ENCODE results near the gene CXCL5. TPM values are rescaled to one million over a fixed set of nuclear protein-coding genes. Genes with fewer than 3 reads are reported as not detected.

Gene CXCL5
- polyA plus RNA-seq, 1 of the 3 experiments (the other 2 are of a cell fraction) = 0.02 TPM

DNA sequence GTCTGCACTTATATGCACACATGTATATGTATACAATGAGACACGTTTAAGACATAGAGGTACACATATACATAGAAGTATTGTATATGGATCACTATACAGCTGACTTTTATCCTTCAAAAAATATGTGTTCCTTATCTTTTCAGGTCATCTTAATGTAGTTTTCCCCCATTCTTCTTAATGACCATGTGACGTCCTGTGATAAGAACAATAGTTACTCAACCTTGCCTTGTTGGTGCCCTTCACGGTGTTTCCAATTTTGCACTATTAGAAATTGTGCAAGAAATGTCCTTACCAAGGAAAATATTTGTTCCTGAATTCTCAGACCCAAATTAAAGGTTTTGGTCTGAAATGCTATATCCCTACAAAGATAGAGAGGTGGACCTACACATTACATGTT, 9.4 kb downstream of the CXCL5 start:
- no peak overlapping the region for H3K9ac ChIP-seq
- CTCF ChIA-PET = no interaction called here
- POLR2A ChIA-PET = no interaction called here
- DNase-seq = no peak
- peaks cover 1% of the 10 kb centered on the region; the same call in 1 of the 2 replicates for H3K27me3 ChIP-seq (ENCODE audit: insufficient read depth)
- H2AFZ ChIP-seq (ENCODE audit: low read depth) = no peak overlapping the region
- no peak overlapping the region for H3K27ac ChIP-seq (ENCODE audit: low read depth in 2 of 2, low read length in 1 of 2)
- no peaks in the 10 kb centered on the region for H4K20me1 ChIP-seq (ENCODE audit: insufficient read depth)
- no peaks in the 10 kb centered on the region for H3K9me3 ChIP-seq
- no peaks in the 10 kb centered on the region for H3K4me1 ChIP-seq (ENCODE audit: control insufficient read depth in 1 of 2, insufficient read depth in 2 of 2, low read depth in 1 of 2, low read length in 1 of 2)
- H3K36me3 ChIP-seq (replicated peaks in 1 of 2; ENCODE audit: control insufficient read depth in 1 of 2, insufficient read depth in 2 of 2, low read length in 1 of 2) = no peaks in the 10 kb centered on the region
- no peaks in the 10 kb centered on the region for H3K79me2 ChIP-seq (ENCODE audit: insufficient read depth)
- H3F3A ChIP-seq (replicated peaks; ENCODE audit: insufficient read depth) = no peaks in the 10 kb centered on the region
- TF ChIP-seq CHD2 (IDR thresholded peaks at IDR 0.05; ENCODE audit: low read length, partially characterized antibody) (no peak), EP300 (IDR thresholded peaks at IDR 0.05; ENCODE audit: borderline replicate concordance in 1 of 2, low read depth in 1 of 2, low read length in 1 of 2) (no peak), FOXJ3 (CRISPR knock-in tag; IDR thresholded peaks at IDR 0.05) (no peak)
- TF ChIP-seq, protein P1, sequence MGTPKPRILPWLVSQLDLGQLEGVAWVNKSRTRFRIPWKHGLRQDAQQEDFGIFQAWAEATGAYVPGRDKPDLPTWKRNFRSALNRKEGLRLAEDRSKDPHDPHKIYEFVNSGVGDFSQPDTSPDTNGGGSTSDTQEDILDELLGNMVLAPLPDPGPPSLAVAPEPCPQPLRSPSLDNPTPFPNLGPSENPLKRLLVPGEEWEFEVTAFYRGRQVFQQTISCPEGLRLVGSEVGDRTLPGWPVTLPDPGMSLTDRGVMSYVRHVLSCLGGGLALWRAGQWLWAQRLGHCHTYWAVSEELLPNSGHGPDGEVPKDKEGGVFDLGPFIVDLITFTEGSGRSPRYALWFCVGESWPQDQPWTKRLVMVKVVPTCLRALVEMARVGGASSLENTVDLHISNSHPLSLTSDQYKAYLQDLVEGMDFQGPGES (IDR thresholded peaks at IDR 0.05; ENCODE audit: low read depth, low read length) = no peak
- WGBS (ENCODE audit: low lambda C conversion rate) = 4% methylated on average over 3 of the region's 3 CpGs
- no peaks in the 10 kb centered on the region for H3K9me2 ChIP-seq
- H3K4me2 ChIP-seq = no peak overlapping the region
- no peak overlapping the region for H3K4me3 ChIP-seq (ENCODE audit: low read depth in 2 of 2, low read length in 1 of 2)

DNA sequence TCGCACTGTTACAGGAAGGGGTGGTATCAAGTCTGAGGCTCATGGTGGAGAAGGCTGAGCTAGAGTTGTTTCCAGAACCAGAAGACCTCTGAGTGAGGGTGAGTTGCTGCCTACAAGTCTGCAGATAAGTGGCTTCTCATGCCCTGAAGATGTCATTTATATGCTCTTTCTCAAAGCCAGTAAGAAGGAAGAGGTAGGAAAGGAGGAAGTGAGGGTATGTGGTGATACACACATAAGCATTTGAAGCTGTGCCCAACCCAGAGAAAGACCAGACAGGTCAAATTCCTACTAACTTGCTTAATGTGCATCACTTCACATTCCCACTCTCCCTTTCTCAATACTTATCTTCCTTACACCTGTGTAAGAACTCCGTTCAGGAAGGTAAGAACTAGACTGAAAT, 10.4 kb downstream of the CXCL5 start, which contains the start of gene PPBP:
Gene PPBP, minus strand, starts transcription at position 130 of the 400 bp plus-strand sequence. Its CDS starts 87 bp downstream, at position 43.
- H2AFZ ChIP-seq (ENCODE audit: low read depth) = no peak within 1 kb of the TSS
- no peak within 1 kb of the TSS for H3K27ac ChIP-seq (ENCODE audit: low read depth in 2 of 2, low read length in 1 of 2)
- CTCF ChIA-PET = no interaction called here
- no peaks in the 10 kb centered on the region for H3K4me1 ChIP-seq (ENCODE audit: control insufficient read depth in 1 of 2, insufficient read depth in 2 of 2, low read depth in 1 of 2, low read length in 1 of 2)
- no peaks in the 10 kb centered on the region for H3K9me3 ChIP-seq
- H3K9me2 ChIP-seq = no peaks in the 10 kb centered on the region
- no peaks in the 10 kb centered on the region for H3K79me2 ChIP-seq (ENCODE audit: insufficient read depth)
- no peak for DNase-seq
- TF ChIP-seq YY1 (IDR thresholded peaks at IDR 0.05; ENCODE audit: low read depth) (no peak), EP300 (IDR thresholded peaks at IDR 0.05; ENCODE audit: borderline replicate concordance in 1 of 2, low read depth in 1 of 2, low read length in 1 of 2) (no peak), SMC3 (IDR thresholded peaks at IDR 0.05; ENCODE audit: low read depth, low read length) (no peak), RXRA (IDR thresholded peaks at IDR 0.05; ENCODE audit: borderline replicate concordance, low read depth) (no peak), FOSL2 (IDR thresholded peaks at IDR 0.05; ENCODE audit: borderline replicate concordance, low read depth) (no peak), MXI1 (IDR thresholded peaks at IDR 0.05; ENCODE audit: low read depth, low read length) (no peak), RCOR1 (IDR thresholded peaks at IDR 0.05; ENCODE audit: low read length) (no peak)
- TF ChIP-seq, protein P2, sequence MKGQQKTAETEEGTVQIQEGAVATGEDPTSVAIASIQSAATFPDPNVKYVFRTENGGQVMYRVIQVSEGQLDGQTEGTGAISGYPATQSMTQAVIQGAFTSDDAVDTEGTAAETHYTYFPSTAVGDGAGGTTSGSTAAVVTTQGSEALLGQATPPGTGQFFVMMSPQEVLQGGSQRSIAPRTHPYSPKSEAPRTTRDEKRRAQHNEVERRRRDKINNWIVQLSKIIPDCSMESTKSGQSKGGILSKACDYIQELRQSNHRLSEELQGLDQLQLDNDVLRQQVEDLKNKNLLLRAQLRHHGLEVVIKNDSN (IDR thresholded peaks at IDR 0.05; ENCODE audit: borderline replicate concordance, low read depth) = no peak
- TF ChIP-seq, protein P3, sequence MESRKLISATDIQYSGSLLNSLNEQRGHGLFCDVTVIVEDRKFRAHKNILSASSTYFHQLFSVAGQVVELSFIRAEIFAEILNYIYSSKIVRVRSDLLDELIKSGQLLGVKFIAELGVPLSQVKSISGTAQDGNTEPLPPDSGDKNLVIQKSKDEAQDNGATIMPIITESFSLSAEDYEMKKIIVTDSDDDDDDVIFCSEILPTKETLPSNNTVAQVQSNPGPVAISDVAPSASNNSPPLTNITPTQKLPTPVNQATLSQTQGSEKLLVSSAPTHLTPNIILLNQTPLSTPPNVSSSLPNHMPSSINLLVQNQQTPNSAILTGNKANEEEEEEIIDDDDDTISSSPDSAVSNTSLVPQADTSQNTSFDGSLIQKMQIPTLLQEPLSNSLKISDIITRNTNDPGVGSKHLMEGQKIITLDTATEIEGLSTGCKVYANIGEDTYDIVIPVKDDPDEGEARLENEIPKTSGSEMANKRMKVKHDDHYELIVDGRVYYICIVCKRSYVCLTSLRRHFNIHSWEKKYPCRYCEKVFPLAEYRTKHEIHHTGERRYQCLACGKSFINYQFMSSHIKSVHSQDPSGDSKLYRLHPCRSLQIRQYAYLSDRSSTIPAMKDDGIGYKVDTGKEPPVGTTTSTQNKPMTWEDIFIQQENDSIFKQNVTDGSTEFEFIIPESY (IDR thresholded peaks at IDR 0.05; ENCODE audit: borderline replicate concordance, low read depth) = no peak
- TF ChIP-seq, protein P4, sequence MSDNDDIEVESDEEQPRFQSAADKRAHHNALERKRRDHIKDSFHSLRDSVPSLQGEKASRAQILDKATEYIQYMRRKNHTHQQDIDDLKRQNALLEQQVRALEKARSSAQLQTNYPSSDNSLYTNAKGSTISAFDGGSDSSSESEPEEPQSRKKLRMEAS (IDR thresholded peaks at IDR 0.05; ENCODE audit: low read depth) = no peak
- no peak within 1 kb of the TSS for H3K4me2 ChIP-seq
- no peaks in the 10 kb centered on the region for H3F3A ChIP-seq (replicated peaks; ENCODE audit: insufficient read depth)
- WGBS (ENCODE audit: low lambda C conversion rate) = 14% methylated on average over 2 of the region's 2 CpGs
- H3K9ac ChIP-seq = no peak within 1 kb of the TSS
- H4K20me1 ChIP-seq (ENCODE audit: insufficient read depth) = no peaks in the 10 kb centered on the region
- H3K4me3 ChIP-seq (ENCODE audit: low read depth in 2 of 2, low read length in 1 of 2) = no peak within 1 kb of the TSS
- no peaks in the 10 kb centered on the region for H3K36me3 ChIP-seq (replicated peaks in 1 of 2; ENCODE audit: control insufficient read depth in 1 of 2, insufficient read depth in 2 of 2, low read length in 1 of 2)
- no peaks in the 10 kb centered on the region; the same call in 1 of the 2 replicates for H3K27me3 ChIP-seq (ENCODE audit: insufficient read depth)
- POLR2A ChIA-PET = no interaction called here

Data from SK-N-SH (cell line).